Measurements from ENCODE around the gene LCE3D.

DNA sequence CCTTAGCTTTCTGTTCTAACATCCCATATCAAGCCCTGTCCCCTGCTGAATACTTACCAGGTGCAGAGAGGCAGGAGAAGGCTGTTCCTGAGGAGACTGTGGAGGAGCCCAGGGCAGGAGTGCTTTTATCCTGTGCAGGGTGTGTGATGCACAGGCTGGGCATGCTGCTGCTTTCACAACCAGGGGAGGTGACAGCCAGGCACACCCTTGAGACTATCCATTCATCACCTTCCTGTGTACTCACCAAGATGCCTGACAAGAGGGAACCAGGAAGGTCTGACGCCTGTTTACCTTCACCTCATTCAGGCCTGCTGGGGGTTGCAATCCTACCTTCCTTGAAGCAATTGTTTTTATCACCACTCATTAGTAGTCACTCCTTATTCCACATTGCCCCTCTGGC is 13.6 kb downstream of the LCE3D start, which contains the start of gene LCE3E:
- TF ChIP-seq CTCF (conservative IDR thresholded peaks at IDR 0.05; ENCODE audit: low read depth in 2 of 2) (no peak), POLR2AphosphoS5 (IDR thresholded peaks at IDR 0.05; ENCODE audit: low read depth) (no peak), EZH2phosphoT487 (IDR thresholded peaks at IDR 0.05; ENCODE audit: unreplicated experiment) (no peak), NANOG (IDR thresholded peaks at IDR 0.05; ENCODE audit: borderline replicate concordance) (no peak), CREB1 (CRISPR knock-in tag; IDR thresholded peaks at IDR 0.05; ENCODE audit: low read depth) (no peak)
- TF ChIP-seq, protein P1, sequence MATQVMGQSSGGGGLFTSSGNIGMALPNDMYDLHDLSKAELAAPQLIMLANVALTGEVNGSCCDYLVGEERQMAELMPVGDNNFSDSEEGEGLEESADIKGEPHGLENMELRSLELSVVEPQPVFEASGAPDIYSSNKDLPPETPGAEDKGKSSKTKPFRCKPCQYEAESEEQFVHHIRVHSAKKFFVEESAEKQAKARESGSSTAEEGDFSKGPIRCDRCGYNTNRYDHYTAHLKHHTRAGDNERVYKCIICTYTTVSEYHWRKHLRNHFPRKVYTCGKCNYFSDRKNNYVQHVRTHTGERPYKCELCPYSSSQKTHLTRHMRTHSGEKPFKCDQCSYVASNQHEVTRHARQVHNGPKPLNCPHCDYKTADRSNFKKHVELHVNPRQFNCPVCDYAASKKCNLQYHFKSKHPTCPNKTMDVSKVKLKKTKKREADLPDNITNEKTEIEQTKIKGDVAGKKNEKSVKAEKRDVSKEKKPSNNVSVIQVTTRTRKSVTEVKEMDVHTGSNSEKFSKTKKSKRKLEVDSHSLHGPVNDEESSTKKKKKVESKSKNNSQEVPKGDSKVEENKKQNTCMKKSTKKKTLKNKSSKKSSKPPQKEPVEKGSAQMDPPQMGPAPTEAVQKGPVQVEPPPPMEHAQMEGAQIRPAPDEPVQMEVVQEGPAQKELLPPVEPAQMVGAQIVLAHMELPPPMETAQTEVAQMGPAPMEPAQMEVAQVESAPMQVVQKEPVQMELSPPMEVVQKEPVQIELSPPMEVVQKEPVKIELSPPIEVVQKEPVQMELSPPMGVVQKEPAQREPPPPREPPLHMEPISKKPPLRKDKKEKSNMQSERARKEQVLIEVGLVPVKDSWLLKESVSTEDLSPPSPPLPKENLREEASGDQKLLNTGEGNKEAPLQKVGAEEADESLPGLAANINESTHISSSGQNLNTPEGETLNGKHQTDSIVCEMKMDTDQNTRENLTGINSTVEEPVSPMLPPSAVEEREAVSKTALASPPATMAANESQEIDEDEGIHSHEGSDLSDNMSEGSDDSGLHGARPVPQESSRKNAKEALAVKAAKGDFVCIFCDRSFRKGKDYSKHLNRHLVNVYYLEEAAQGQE (IDR thresholded peaks at IDR 0.05; ENCODE audit: unreplicated experiment), result no peak
